ENCODE results near the gene PTCD1.

The PTCD1 gene

DNA sequence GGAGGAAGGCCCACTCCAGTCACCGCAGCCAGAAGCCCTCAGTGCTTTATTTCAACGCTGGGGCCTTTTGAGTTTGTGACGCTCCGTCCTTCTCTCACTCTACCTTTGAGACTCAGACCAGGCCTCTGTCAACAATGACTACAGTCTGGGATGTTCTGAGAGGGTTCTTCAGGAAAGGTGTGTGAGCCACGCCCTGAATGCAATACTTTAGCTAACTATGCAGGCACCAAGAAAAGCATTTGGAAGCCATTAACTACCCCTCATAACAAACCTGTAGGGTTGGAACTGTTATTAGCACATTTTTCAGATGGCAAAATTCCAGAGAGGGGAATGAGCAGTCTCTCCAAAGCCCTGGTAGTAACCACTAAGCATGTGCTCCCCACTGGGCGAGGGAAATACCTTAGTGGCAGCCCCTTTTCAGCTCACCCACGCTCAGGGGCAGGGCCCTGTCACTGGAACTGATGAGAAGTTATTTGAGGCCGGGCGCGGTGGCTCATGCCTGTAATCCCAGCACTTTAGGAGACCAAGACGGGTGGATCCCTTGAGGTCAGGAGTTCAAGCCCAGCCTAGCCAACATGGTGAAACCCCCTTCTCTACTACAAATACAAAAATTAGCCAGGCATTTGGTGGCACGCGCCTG lies 69.7 kb downstream of the PTCD1 start:
- no peak for DNase-seq

All from activated naive CD4-positive, alpha-beta T cell (primary cell).